K562 (cell line): ENCODE results near the gene FBXO22. TPM values are rescaled to one million over a fixed set of nuclear protein-coding genes. Genes with fewer than 3 reads are reported as not detected.

Experiments used
- ATF7 ChIP-seq: fragments of 450-650 bp; IDR thresholded peaks from 2 replicates; pipeline ENCODE4 v1.7.1; 2014; ENCODE audit warnings: mild to moderate bottlenecking, moderate library complexity
- CBFB ChIP-seq: sonication (generic); formaldehyde crosslinking; IDR thresholded peaks from 2 replicates; pipeline ENCODE4 v1.4.0; 2020; ENCODE audit warnings: mild to moderate bottlenecking, missing genetic modification reagents
- CC2D1A ChIP-seq: fragments of 450-650 bp; IDR thresholded peaks from 2 replicates; pipeline ENCODE4 v1.6.1; 2017; ENCODE audit warnings: mild to moderate bottlenecking
- CUX1 ChIP-seq: fragments of 200-800 bp; sonication (Bioruptor generic); IDR thresholded peaks from 2 replicates; pipeline ENCODE4 v1.6.1; 2016; ENCODE audit warnings: missing genetic modification characterization, missing compliant biosample characterization
- HOMEZ ChIP-seq: fragments of 250-450 bp; sonication (Bioruptor Pico); IDR thresholded peaks from 2 replicates; pipeline ENCODE4 v1.4.0; 2020; ENCODE audit warnings: mild to moderate bottlenecking, moderate library complexity
- KLF16 ChIP-seq: IDR thresholded peaks from 2 replicates; pipeline ENCODE4 v1.6.1; 2016; ENCODE audit warnings: antibody characterized with exemption
- SMARCB1 ChIP-seq: IDR thresholded peaks from 2 replicates; pipeline ENCODE4 v1.6.1; 2011; ENCODE audit warnings: improper control_type of control experiment, low read depth; ENCODE audit not compliant: insufficient read length
- TCF7 ChIP-seq: sonication (generic); IDR thresholded peaks from 2 replicates; pipeline ENCODE4 v1.6.1; 2016; ENCODE audit warnings: antibody characterized with exemption, borderline replicate concordance
- polyA plus RNA-seq, 8 experiments: library from polyadenylated mRNA; depleted of rRNA in 4 of 8; stranded (reverse) in 5 of 8; unstranded in 3 of 8; fragments of >200 nt; fragmentation: Nextera tagmentation in 2 of 8; fragmentation: Illumina TruSeq in 1 of 8; extraction: Ambion mirVana in 2 of 8; extraction: Trizol in 1 of 8; gene quantifications; 2 replicates each; pipeline versions ENCODE4 v1.2.1 to v1.2.3, GENCODE V29; 2011 to 2014; ENCODE audit warnings: inconsistent platforms in 1 of 8, missing spikeins in 1 of 8
- total RNA-seq, 7 experiments: library from RNA; depleted of rRNA in 6 of 7; stranded (reverse); fragments of >200 nt in 6 of 7; fragmentation: Illumina TruSeq in 2 of 7; extraction: Trizol in 2 of 7; gene quantifications; 2 replicates each; pipeline versions ENCODE4 v1.2.1 to v1.2.3, GENCODE V29; 2011 to 2021; ENCODE audit warnings: low replicate concordance in 1 of 7
- TF ChIP-seq, protein P1 (sequence below): fragments of 250-450 bp; sonication (Bioruptor Pico); IDR thresholded peaks from 2 replicates; pipeline ENCODE4 v1.8.0; 2021; ENCODE audit warnings: mild to moderate bottlenecking, moderate library complexity
- TF ChIP-seq, protein P2 (sequence below), 2 experiments: fragments of 450-650 bp; IDR thresholded peaks; 2 replicates each; pipeline ENCODE4 v1.6.1; 2018; ENCODE audit warnings: mild to moderate bottlenecking in 2 of 2, low read depth in 1 of 2; ENCODE audit not compliant: partially characterized antibody in 2 of 2
- TF ChIP-seq, protein P3 (sequence below): fragments of 450-650 bp; IDR thresholded peaks from 2 replicates; pipeline ENCODE4 v1.6.1; 2014; ENCODE audit warnings: low read depth, mild to moderate bottlenecking, moderate library complexity, borderline replicate concordance

Gene FBXO22
- total and polyA plus RNA-seq, 9 of the 15 experiments (the other 6 are each of a cell fraction or from before 2014, with no cell fraction given): 24.4 to 99.4 (median 66.5) TPM

GRCh38 chr15:75903331-75904239 is at the start of gene FBXO22 (continued):
- no peak for TF ChIP-seq CUX1
- TF ChIP-seq, protein P1, sequence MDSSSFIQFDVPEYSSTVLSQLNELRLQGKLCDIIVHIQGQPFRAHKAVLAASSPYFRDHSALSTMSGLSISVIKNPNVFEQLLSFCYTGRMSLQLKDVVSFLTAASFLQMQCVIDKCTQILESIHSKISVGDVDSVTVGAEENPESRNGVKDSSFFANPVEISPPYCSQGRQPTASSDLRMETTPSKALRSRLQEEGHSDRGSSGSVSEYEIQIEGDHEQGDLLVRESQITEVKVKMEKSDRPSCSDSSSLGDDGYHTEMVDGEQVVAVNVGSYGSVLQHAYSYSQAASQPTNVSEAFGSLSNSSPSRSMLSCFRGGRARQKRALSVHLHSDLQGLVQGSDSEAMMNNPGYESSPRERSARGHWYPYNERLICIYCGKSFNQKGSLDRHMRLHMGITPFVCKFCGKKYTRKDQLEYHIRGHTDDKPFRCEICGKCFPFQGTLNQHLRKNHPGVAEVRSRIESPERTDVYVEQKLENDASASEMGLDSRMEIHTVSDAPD: no peak
- no peak for TF ChIP-seq HOMEZ (CRISPR knock-in tag)
- no peak; the same call in 1 of the 2 replicates for TF ChIP-seq KLF16
- no peak; the same call in 1 of the 2 replicates for TF ChIP-seq CC2D1A
- no peak for TF ChIP-seq SMARCB1
- TF ChIP-seq ATF7: peak; percentile 88
- TF ChIP-seq TCF7: no peak; the same call in 1 of the 2 replicates
- TF ChIP-seq, protein P2, sequence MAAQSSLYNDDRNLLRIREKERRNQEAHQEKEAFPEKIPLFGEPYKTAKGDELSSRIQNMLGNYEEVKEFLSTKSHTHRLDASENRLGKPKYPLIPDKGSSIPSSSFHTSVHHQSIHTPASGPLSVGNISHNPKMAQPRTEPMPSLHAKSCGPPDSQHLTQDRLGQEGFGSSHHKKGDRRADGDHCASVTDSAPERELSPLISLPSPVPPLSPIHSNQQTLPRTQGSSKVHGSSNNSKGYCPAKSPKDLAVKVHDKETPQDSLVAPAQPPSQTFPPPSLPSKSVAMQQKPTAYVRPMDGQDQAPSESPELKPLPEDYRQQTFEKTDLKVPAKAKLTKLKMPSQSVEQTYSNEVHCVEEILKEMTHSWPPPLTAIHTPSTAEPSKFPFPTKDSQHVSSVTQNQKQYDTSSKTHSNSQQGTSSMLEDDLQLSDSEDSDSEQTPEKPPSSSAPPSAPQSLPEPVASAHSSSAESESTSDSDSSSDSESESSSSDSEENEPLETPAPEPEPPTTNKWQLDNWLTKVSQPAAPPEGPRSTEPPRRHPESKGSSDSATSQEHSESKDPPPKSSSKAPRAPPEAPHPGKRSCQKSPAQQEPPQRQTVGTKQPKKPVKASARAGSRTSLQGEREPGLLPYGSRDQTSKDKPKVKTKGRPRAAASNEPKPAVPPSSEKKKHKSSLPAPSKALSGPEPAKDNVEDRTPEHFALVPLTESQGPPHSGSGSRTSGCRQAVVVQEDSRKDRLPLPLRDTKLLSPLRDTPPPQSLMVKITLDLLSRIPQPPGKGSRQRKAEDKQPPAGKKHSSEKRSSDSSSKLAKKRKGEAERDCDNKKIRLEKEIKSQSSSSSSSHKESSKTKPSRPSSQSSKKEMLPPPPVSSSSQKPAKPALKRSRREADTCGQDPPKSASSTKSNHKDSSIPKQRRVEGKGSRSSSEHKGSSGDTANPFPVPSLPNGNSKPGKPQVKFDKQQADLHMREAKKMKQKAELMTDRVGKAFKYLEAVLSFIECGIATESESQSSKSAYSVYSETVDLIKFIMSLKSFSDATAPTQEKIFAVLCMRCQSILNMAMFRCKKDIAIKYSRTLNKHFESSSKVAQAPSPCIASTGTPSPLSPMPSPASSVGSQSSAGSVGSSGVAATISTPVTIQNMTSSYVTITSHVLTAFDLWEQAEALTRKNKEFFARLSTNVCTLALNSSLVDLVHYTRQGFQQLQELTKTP (IDR thresholded peaks at IDR 0.05; ENCODE audit: low read depth in 1 of 2, partially characterized antibody in 2 of 2): peak in 1 of 2 experiments; percentile 26
- TF ChIP-seq CBFB: no peak
- TF ChIP-seq, protein P3, sequence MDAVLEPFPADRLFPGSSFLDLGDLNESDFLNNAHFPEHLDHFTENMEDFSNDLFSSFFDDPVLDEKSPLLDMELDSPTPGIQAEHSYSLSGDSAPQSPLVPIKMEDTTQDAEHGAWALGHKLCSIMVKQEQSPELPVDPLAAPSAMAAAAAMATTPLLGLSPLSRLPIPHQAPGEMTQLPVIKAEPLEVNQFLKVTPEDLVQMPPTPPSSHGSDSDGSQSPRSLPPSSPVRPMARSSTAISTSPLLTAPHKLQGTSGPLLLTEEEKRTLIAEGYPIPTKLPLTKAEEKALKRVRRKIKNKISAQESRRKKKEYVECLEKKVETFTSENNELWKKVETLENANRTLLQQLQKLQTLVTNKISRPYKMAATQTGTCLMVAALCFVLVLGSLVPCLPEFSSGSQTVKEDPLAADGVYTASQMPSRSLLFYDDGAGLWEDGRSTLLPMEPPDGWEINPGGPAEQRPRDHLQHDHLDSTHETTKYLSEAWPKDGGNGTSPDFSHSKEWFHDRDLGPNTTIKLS: peak; percentile 75
